CD4-positive, alpha-beta T cell treated with Interleukin-6 for 4 hours (primary cell): ENCODE measurements around the gene USP35.

Experiments
- DNase-seq: peaks from one replicate; pipeline ENCODE4 v3.0.0-alpha.2; 2020; ENCODE audit warnings: mixed read lengths

USP35 gene, protein sequence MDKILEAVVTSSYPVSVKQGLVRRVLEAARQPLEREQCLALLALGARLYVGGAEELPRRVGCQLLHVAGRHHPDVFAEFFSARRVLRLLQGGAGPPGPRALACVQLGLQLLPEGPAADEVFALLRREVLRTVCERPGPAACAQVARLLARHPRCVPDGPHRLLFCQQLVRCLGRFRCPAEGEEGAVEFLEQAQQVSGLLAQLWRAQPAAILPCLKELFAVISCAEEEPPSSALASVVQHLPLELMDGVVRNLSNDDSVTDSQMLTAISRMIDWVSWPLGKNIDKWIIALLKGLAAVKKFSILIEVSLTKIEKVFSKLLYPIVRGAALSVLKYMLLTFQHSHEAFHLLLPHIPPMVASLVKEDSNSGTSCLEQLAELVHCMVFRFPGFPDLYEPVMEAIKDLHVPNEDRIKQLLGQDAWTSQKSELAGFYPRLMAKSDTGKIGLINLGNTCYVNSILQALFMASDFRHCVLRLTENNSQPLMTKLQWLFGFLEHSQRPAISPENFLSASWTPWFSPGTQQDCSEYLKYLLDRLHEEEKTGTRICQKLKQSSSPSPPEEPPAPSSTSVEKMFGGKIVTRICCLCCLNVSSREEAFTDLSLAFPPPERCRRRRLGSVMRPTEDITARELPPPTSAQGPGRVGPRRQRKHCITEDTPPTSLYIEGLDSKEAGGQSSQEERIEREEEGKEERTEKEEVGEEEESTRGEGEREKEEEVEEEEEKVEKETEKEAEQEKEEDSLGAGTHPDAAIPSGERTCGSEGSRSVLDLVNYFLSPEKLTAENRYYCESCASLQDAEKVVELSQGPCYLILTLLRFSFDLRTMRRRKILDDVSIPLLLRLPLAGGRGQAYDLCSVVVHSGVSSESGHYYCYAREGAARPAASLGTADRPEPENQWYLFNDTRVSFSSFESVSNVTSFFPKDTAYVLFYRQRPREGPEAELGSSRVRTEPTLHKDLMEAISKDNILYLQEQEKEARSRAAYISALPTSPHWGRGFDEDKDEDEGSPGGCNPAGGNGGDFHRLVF

DNA sequence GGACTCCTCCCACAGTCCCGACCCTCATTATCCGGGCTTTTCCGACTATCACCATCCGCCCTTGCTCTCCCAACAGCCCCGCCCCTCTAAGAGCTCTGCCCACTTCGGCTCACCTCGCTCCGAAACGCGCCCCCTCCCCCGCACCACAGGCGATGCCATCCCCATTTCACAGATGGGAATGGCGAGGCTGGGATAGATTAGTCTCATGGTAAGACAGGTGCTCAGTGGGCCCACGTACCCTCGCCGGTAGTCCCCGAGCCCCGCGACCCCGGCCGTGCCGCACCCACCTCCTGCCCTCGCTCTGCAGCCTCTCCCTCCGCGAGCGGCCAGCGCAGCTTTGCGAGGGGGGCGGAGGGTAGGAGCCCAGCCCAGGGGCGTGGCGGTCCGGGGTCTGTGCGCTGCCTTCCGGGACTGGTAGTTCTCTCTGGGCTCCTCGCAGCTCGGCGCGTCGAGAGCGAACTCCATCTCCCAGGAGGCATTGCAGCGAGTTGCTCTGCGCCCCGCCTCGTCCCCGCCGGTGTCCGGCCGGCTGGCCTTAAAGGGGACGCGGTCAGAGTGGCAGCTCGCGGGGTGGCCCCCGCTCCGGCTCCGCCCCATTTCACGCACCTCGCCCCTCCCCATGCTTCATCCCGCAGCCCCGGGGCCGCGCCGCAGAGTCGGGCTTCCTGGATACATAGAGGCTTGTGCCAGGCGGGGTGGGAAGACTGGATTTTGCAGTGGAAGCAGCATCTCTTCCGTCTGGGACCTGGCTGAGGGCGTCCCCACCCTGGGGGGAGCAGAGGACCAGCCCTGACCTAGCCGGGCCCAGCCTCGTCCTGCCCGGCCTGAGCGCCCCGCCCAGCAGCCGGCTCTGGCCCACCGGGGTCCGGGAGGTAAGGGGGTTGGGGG, at the start of gene USP35, which contains the start of gene KCTD21:
Gene USP35 (plus strand): TSS at position 634 of the 888 bp plus-strand sequence. CDS start 7,327 bp downstream, outside the sequence.
Gene KCTD21 (minus strand): TSS at position 341 of the 888 bp plus-strand sequence. CDS start 14,072 bp downstream, outside the sequence.
- DNase-seq, result peak; percentile 95

DNA sequence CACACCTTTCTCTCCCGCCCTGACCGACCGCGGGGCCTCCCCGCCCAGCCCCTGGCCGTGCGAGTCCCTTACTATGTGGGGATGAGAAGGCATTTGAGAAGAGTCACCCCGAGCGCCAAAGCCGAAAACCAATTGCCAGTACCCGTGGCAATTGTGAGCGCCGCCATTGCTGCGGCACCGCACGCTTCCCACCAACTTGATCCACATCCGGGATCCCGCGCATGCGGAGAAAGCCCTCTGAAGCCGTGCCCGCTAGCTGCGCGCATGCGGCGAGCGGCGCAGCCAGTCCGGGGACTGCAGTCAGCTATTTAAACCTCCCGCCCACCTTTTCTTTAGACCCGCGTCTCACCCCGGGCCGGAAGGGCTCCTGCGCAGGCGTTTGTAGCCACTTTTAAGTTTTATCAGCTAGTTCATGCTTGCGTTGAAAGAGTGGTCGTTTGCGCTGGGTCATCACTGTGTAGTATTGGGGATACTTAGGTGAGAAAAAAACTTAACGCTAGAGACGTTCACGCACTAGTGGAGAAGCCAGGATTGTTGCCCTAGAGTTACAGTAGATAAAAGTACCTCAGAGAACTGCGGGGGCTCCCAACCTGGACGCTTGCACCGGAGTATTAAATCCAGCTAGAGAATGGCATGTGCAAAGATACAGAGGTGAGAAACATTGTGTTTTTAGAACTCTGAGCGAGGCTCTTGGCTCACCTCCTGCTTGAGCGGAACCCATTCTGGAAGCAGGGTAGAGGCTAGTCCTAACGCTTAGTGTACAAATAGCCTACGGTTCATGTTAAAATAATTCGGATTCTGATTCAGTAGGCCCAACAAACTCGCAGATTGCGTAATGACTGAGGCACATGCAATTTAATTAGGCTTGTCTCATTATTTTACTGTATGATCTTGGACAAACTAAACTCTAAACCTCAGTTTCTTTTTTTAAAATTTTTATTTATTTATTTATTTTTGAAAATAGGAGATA, 49.0 kb upstream of the USP35 start, which contains the start of gene ALG8:
Gene ALG8 (minus strand): TSS at position 205 of the 970 bp plus-strand sequence. CDS start 38 bp downstream, at position 167.
- peak; percentile 97 for DNase-seq

DNA sequence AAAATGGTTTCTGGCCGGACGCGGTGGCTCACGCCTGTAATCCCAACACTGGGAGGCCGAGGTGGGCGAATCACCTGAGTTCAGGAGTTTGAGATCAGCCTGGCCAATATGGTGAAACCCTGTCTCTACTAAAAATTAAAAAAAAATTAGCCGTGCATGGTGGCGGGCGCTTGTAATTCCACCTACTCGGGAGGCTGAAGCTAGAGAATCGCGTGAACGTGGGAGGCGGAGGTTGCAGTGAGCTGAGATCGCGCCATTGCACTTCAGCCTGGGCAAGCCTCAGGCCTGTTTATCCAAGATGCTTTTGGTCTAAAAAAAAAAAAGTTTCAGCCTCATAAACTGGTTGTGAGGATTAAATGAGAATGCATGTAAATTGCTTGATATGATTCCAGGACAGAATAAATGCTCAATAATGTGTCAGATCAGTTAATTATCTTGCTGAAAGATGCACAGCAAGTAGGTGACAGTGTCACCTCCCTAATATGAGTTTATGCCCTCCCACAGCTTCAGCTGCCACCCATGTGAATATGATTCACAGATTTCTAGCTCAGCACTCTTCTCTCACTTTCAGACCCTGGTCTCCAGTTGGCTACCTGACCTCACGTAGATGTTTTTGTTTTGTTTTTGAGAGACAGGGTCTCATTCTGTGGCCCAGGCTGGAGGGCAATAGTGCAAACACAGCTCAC, 48.2 kb upstream of the USP35 start:
- DNase-seq, result no peak

DNA sequence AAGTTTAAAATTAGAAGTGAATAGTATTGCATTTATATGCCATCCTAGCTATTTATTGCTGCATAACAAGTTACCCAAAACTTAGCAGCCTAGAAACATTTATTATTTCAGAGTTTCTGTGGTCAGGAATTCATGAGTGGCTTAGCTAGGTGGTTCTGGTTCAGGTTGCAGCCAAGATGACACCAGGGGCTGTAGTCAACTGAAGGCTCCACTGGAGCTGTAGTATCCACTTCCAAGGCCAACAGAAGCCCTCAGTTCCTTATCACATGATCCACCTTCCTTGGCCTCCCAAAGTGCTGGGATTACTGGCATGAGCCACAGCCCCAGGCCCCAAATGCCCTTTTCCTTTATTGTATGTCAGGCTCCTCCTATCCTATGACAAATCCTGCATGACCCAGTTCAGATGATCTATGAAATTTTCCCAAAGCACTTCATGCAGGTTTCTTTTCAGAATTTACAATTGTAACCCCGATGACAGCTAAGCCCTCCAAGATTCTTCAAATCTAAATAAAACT, 43.2 kb upstream of the USP35 start:
- no peak for DNase-seq

DNA sequence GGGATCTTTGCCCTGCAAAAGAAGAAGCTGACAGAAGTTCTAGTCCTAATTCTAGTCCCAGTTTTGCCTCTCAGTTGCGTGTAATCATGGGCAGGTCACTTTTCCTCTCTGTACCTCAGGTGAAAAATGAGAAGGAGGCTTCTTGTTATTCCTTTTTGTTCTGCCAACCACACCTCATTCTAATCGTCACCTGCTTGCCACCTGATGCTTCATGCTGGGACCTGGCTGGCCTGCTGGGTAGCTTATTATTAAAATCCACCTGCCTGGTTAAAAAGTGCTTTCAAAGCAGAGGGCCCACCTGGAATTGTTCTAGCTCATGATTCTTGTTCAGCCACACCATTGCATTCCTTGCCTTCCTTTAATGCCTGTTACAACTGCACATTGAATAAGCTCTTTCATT, 40.9 kb upstream of the USP35 start:
- DNase-seq, result no peak

DNA sequence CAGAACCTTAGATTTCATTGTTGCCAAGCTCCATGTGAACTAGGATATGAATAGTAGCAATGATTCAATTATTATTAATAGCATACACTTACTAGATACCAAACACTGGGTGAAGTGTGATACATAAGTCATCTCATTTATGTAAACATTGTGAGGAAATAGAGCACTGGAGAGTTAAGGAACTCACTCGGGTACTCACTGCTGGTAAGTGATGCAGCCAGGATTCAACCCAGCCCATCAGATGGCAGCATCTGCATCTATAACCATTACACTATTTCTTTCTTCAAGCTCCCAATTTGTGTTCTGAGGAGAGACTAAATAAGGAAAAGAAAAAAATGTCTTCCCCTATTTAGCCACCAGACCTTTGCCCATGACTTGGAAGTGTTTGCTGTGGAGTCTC, 39.1 kb upstream of the USP35 start:
- peak; percentile 40 for DNase-seq

DNA sequence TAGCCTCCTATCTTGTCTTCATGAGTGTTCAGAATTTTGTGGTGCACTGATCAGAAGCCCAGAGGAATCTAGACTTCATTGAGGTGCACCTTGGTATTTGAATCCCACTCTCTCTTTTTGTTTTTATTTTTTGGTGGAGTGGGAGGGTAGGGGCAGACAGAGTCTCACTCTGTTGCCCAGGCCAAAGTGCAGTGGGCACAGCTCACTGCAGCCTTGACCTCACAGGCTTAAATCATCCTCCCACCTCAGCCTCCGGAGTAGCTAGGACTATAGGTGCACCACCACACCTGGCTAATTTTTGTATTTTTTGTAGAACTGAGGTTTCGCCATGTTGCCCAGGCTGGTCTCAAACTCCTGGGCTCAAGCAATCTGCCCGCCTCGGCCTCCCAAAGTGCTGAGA, 38.4 kb upstream of the USP35 start:
- DNase-seq, result no peak

DNA sequence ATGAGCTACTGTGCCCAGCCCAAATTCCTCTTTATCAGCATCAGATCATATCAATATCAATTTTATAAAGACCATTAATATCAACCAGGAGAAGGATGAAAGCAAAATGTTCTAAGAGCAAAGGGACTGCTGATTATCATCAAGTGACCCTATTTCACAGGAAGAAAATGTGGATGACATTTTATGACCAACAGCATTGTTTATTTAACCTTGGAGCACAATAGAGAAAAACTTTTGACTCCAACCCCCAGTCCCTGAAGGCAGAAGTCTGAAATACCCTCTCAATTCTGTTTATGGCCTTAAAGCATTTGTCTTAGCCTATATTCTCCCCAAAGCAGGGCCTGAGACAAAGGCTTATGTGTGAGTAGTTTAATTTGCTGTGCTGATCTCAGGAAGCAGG, 38.0 kb upstream of the USP35 start:
- no peak for DNase-seq

DNA sequence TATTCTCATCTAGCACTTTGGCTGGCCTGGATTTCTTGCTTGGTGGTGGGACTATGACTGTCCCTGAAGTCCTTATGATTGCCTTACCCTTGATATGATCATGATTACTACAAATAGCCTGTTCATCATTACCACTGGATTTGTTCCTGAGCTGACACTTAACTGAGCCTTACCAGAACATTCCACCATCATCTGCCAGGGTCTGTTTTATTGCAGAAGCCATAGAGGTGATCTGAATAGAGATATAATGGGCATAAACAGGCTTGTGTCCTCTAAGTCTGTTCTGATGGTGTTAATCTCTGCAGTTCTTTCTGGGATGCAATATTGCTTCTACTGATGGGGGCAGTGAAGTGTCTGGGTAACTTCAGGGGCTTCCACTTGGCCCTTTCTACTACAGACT, 36.9 kb upstream of the USP35 start:
- DNase-seq, result no peak

DNA sequence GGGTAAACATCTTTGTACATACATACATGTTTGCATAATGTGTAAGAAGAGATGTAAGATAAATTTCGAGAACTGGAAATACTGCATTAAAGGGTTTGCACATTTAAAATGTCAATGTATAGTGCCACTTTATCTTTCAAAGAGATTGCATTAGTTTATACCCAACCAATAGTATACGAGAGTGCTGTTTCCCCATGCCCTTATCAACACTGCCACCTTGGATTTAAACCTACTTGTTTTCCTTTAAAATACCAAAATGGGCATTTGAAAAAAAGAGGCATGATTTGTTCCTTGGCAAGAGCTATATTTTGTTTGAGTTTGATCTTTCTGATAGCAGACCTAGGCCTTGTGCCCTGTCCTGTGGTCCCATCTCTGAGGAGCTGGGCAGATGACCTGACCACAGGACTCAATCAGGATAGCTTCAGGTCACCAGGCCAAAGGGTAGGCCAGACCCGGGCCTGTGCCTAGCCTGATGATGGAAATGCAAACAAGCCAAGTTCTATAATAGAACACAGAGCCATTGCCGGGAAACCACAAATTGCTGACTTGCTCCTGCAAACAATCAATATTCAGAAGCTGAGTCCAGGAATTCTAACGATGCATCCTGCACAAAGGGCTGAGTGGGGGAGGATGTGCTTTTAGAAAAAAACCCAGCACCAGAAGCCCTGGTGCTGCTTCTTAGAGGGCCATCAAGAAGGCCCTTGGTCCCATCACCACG, 32.4 kb upstream of the USP35 start:
- no peak for DNase-seq

DNA sequence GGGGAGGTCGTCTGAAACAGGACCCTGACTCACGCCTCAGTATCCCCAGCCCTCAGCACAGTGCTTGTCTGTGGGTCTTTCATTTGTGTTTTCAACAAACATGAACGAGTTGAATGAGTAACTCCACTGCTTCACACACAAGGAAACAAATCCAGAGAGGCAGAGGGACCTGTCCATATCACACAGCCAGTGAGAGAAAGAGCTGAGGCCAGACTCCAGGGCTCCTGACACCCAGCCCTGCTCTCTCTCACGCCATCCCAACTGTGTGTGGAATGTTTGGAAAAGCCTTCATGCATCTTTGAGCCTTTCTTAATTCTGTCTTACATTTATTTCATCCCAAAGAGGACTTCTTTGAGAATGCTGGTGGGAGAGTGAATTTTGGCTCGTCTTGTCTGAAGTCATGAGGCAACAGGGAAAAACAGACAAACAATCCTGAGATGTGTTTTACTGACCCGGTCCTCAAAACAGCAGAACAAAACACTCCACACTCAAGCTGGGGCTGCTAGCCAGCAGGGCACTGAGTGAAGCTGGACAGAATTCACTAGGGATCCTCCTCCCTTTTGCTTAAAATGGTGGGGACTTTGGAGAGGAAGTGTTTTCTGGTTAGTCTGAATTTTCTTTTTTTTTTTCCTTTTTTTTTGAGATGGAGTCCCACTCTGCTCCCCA, 29.6 kb upstream of the USP35 start:
- DNase-seq, result no peak

DNA sequence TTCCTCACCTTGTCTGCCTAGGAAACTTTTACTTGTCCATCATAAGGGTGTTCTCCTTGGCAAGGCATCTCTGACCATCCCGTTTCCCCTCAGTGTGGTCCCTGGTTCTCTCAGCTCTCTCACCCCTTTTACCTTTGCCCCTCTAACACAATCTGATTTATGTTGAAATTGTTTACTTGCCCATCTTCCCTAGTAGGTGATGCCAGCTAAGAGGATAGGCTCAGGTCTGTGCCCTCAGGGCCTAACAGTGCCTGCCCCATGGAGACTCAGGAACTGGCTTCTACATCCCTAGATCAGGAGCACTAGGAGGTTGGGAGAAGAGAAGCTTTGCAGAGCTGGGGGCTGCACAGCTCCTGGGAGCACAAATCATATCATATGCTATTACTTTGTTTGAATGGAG, 28.2 kb upstream of the USP35 start:
- DNase-seq, result no peak

DNA sequence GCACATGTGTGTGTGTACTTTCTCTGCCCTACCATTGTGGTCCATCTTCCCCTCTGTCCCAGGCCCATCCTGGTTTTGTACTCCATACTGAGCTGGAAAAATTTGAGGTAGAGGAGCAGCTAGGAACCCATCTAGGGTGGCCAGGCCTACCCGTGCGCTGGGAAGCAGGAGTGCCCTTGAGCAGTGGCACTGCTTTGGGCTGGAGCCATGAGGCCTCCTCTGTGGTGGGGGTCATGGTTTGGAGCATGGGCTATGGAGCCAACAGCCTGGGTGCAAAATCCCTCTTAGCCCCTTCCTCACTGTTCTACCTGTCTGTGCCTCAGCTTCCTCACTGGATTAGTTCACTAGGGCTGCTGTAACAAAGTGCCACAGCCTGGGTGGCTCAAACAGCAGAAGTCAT, 27.4 kb upstream of the USP35 start:
- DNase-seq, result no peak

DNA sequence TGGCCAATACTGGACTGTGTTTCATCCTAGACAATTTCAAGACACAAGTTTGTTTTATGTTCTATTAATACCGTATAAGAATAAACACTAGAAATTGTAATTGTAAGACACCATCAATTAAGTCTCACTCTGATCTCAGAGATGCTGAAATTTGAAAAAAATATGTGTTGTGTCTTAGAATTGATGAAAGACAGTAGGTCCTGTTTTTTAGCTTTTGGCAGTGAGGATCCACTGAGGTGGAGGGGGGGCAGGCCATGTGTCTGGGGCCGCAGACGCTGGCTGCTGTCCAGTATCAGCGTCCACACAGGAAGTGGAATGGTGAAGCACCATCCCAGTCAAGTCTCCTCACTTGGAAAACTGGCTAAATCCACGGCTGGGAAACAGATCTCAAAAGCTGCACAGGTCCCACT, 26.8 kb upstream of the USP35 start:
- DNase-seq, result no peak

DNA sequence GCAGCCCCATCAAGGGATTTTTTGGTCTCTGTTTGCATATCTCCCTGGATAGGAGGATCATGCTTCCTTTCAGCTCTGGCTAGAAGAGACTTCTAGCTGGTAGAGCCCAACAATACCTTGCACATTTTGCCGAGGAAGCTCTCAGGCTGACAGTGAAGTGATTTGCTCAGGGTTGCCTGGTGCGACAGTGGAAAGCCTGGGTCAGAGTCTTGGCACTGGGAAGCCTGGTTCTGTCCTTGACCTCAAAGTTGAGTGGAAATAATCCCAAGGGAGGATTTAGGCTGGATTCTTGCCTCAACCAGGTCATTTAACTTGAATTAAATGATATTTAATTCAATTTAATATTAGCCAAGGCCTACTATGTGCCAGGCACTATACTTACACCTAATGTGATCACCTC, 24.9 kb upstream of the USP35 start:
- DNase-seq, result no peak

DNA sequence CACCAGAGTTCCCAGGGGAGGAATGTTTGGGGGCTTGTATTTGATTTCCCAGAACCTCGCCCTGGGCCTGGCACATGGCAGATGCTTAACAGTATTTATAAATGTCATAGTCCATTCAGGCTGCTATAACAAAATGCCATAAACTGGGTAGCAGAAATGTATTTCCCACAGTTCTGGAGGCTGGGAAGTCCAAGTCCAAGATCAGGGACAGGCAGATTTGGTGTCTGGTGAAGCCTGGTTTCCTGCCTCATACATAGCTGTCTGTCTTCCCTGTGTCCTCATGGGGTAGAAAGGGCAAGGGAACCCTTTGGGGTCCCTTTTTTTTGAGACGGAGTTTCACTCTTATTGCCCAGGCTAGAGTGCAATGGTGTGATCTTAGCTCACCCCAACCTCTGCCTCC, 24.2 kb upstream of the USP35 start:
- DNase-seq, result no peak

DNA sequence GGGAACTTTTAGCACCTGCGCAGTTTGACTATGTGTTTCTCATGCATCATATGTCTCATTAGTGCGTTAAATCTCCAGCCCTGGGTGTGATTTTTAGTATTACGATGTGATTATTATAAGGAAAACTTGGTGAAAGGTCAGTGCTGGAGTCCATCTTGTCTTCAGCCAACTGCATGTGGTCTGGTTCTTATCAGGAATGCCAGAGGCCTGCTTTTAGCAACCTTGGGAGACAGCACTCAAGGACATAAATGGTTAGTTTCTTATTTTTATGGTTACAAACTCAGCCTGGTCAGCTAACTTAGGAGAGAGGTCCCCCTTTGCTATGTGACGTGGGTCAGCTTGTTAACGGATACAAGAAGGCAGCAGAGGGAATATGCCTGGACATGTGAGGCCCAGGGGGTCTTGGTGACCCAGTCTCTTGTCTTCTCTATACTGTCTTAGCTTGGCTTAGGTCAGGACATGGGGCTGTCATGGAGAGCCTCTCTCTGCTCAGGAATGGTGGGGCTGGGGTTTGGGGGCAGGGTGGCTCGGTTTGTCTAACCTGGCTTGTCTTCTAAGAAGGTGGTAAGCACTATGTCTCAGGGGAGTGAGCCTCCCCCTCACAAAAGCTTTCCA, 21.8 kb upstream of the USP35 start:
- DNase-seq, result no peak
